Hepatocyte (in vitro differentiated cells): ENCODE results near the gene SH3PXD2A. TPM values are rescaled to one million over a fixed set of nuclear protein-coding genes. Genes with fewer than 3 reads are reported as not detected.

Experiments used
- DNase-seq: peaks from one replicate; pipeline ENCODE4 v3.0.0-alpha.2; 2016; ENCODE audit warnings: low spot score
- H2AFZ ChIP-seq: fragments of 200-600 bp; sonication (generic); 2 replicates; pipeline ENCODE4 v1.6.0; 2016; ENCODE audit warnings: antibody characterized with exemption, mild to moderate bottlenecking
- H3K27ac ChIP-seq: fragments of 200-600 bp; sonication (generic); 2 replicates; pipeline ENCODE4 v1.5.1; 2016; ENCODE audit warnings: mild to moderate bottlenecking
- H3K27me3 ChIP-seq: fragments of 200-600 bp; sonication (generic); 2 replicates; pipeline ENCODE4 v1.6.1; 2016
- H3K36me3 ChIP-seq: fragments of 200-600 bp; sonication (generic); replicated peaks from 2 replicates; pipeline ENCODE4 v1.5.1; 2016; ENCODE audit warnings: low read depth; ENCODE audit not compliant: insufficient read depth
- H3K4me1 ChIP-seq: fragments of 200-600 bp; sonication (generic); 2 replicates; pipeline ENCODE4 v1.5.1; 2016; ENCODE audit warnings: mild to moderate bottlenecking, moderate library complexity; ENCODE audit not compliant: insufficient read depth
- H3K4me2 ChIP-seq: fragments of 200-600 bp; sonication (generic); 2 replicates; pipeline ENCODE4 v1.6.0; 2016
- H3K4me3 ChIP-seq: fragments of 200-600 bp; sonication (generic); 2 replicates; pipeline ENCODE4 v1.5.1; 2016; ENCODE audit warnings: mild to moderate bottlenecking
- H3K79me2 ChIP-seq: fragments of 200-600 bp; sonication (generic); 2 replicates; pipeline ENCODE4 v1.6.0; 2017; ENCODE audit warnings: mild to moderate bottlenecking
- H3K9me2 ChIP-seq: fragments of 200-600 bp; sonication (generic); replicated peaks from 2 replicates; pipeline ENCODE4 v1.6.0; 2017; ENCODE audit warnings: mild to moderate bottlenecking; ENCODE audit not compliant: insufficient read depth
- H3K9me3 ChIP-seq: fragments of 200-600 bp; sonication (generic); 2 replicates; pipeline ENCODE4 v1.5.1; 2016; ENCODE audit warnings: low read depth, mild to moderate bottlenecking
- H4K20me1 ChIP-seq: fragments of 200-600 bp; sonication (generic); 2 replicates; pipeline ENCODE4 v1.6.0; 2016; ENCODE audit warnings: mild to moderate bottlenecking; ENCODE audit not compliant: insufficient read depth, poor library complexity, severe bottlenecking
- EZH2 ChIP-seq: fragments of 200-600 bp; sonication (generic); IDR thresholded peaks from 2 replicates; pipeline ENCODE4 v1.6.1; 2016; ENCODE audit warnings: antibody characterized with exemption, mild to moderate bottlenecking, borderline replicate concordance
- EZH2phosphoT487 ChIP-seq: fragments of 200-600 bp; sonication (generic); IDR thresholded peaks from one replicate; pipeline ENCODE4 v1.6.1; 2018; ENCODE audit warnings: antibody characterized with exemption, mild to moderate bottlenecking, low read depth, moderate library complexity; ENCODE audit not compliant: unreplicated experiment, severe bottlenecking
- WGBS: methylation state at CpG from one replicate; pipeline ENCODE4 v1.1.6; 2016; ENCODE audit warnings: low lambda C conversion rate; ENCODE audit errors: missing lambda C conversion rate; 5-methylcytosine and 5-hydroxymethylcytosine counted together
- polyA plus RNA-seq: library from polyadenylated mRNA; unstranded; fragments of >200 nt; fragmentation: Nextera tagmentation; extraction: Ambion mirVana; gene quantifications from 2 replicates; pipeline ENCODE4 v1.2.1, GENCODE V29; 2016
- total RNA-seq: library from RNA; depleted of rRNA; stranded (reverse); fragments of >200 nt; gene quantifications from 2 replicates; pipeline ENCODE4 v1.2.3, GENCODE V29; 2014
- TF ChIP-seq, protein P1 (sequence below): fragments of 200-600 bp; sonication (generic); IDR thresholded peaks from 2 replicates; pipeline ENCODE4 v1.5.1; 2016; ENCODE audit warnings: antibody characterized with exemption, mild to moderate bottlenecking; ENCODE audit not compliant: poor library complexity

SH3PXD2A gene
- total and polyA plus RNA-seq, 2 experiments from 2014 or later: 8.4 to 13.6 TPM

DNA sequence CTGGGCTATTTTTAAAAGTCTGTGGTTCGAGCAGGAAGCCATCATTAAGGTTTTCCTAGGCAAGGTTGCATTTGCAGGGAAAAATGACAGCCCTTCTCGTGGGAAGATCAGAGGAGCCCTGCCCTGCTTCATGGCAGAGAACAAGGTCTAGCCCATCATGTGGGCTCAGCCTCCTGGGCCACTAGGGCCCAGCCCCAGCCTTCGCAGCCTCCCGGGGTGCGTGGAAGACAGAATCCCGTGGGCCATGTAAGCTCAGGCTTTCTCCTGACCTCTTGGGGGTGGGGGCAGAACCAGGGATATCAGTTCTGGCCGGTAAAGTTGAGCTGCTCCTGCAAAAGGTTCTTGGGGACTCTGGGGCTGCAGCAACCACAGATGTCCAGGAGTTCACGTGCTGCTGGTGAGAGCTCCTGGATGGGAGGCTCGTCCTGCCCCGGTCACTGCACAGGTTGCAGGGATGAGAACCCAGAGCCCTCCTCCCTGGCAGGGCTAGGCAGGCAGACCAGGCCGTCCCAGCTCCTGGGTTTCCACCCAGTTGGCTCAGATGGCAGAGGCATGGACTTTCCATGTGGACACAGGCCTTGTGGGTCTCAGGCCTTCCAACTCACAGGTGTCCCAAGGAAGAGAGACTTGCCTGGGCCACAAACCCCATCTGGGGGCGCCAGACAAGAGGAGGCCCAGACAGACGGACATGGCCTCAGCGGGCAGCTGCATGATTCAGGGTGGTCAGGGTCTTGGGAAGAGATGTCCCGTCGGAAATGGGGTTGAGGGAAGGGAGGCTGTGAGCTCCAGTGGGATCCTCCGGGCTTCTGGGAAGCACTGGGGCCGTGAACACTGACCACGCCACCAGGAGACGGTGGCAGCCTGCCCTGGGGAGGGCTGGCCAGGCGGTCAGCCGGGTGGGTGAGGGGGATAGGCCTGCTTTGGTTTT, 235.7 kb downstream of the SH3PXD2A start:
- TF ChIP-seq EZH2 (no peak), EZH2phosphoT487 (no peak)
- TF ChIP-seq, protein P1, sequence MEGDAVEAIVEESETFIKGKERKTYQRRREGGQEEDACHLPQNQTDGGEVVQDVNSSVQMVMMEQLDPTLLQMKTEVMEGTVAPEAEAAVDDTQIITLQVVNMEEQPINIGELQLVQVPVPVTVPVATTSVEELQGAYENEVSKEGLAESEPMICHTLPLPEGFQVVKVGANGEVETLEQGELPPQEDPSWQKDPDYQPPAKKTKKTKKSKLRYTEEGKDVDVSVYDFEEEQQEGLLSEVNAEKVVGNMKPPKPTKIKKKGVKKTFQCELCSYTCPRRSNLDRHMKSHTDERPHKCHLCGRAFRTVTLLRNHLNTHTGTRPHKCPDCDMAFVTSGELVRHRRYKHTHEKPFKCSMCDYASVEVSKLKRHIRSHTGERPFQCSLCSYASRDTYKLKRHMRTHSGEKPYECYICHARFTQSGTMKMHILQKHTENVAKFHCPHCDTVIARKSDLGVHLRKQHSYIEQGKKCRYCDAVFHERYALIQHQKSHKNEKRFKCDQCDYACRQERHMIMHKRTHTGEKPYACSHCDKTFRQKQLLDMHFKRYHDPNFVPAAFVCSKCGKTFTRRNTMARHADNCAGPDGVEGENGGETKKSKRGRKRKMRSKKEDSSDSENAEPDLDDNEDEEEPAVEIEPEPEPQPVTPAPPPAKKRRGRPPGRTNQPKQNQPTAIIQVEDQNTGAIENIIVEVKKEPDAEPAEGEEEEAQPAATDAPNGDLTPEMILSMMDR: no peak
- H3K4me3 ChIP-seq: no peak overlapping the region
- H3K4me2 ChIP-seq: no peak overlapping the region
- no peak overlapping the region for H2AFZ ChIP-seq
- 92% methylated on average over 21 of the region's 22 CpGs for WGBS
- no peaks in the 10 kb centered on the region for H3K36me3 ChIP-seq
- H3K4me1 ChIP-seq: peaks cover 26% of the 10 kb centered on the region
- H3K9me2 ChIP-seq: no peaks in the 10 kb centered on the region
- H3K27ac ChIP-seq: no peak overlapping the region
- no peaks in the 10 kb centered on the region for H3K9me3 ChIP-seq
- no peak for DNase-seq
- H4K20me1 ChIP-seq: no peaks in the 10 kb centered on the region
- H3K27me3 ChIP-seq: no peaks in the 10 kb centered on the region
- H3K79me2 ChIP-seq: no peaks in the 10 kb centered on the region

DNA sequence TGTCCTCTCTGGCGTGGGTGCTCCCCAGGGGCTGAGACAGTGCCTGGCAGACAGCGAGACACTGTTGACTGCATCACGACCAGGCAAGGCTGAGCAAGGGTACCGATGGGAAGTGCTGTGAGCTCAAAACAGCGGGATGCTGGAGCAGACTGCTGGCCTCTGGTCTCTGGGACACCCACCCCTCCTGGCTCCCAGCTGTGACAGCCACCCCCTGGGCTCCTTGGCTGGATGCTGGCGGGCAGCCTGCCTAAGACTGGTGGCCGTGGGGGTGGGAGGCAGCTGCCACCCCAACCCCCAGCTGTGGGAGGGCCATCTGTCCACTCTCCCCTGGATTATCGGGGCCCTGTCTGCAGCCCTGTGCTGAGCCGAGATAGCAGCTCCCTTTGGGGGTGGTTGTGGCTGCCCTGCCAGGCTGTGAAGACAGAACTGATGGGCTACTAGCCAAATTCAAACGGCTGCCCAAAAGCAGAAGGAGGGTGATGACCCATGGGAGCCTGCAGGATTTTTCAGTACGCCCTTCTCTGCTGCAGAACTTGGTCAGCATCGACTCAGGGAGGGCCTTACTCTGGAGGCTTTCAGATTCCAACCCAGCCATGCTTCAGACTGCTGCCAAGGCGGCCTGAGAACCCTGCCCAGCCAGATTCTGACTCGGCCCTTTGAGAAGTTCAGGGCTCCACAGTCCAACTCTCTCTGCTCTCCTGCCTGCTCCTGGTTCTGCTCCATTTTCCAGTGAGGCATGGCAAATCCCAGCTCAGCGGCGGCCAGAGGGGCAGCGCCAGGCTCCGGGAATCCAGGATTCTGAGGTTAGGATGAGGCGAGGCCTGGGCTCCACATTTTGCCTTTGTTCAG, 236.6 kb downstream of the SH3PXD2A start:
- Histone ChIP-seq H3K9me2 (no peaks in the 10 kb centered on the region), H3K36me3 (no peaks in the 10 kb centered on the region), H3K9me3 (no peaks in the 10 kb centered on the region), H3K4me1 (peaks cover 29% of the 10 kb centered on the region), H3K27me3 (no peaks in the 10 kb centered on the region), H4K20me1 (no peaks in the 10 kb centered on the region), H3K79me2 (no peaks in the 10 kb centered on the region), H3K4me2 (no peak overlapping the region), H2AFZ (no peak overlapping the region), H3K27ac (no peak overlapping the region), H3K4me3 (no peak overlapping the region)
- TF ChIP-seq EZH2 (no peak), EZH2phosphoT487 (no peak)
- TF ChIP-seq, protein P1: no peak
- WGBS: 90% methylated on average over 19 of the region's 19 CpGs
- DNase-seq: no peak

DNA sequence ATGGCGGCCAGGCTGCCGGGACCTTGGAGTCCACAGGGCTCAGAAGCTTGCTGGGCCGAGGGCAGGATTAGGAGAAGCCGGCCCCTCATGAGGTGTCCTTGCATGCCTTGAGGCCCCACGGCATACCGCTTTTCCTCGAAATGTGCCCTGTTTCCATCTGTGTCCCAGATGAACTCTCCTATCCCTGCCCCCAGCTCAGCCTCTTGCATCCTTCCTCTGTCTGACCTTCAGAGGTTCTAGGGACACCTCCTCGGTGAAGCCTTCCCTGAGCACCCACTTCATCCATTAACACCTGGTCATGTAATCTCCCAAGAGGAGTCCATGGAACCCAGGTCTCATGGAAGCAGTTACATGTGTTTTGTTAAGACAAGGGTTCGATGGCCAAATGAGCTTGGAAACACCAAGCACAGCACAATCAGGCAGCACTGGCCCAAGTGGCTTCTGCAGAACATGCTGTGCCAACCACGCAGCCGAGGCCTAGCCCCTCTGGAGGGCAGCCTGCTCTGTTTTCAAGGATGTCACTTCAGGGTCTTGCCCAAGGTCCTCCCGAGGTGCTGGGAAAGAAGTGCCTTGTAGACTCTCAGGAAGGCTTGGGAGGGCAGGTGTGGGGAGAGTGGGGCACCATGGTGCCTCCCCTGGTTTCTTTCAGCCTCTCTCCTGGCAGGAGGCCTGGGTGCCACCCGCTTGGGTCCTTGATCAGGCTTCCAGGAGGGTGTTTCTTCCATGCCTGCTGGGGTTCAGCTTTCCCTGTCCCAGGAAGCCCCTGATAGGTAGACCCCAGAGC, 237.6 kb downstream of the SH3PXD2A start:
- H3K9me3 ChIP-seq: no peaks in the 10 kb centered on the region
- H3K27me3 ChIP-seq: no peaks in the 10 kb centered on the region
- H3K4me2 ChIP-seq: no peak overlapping the region
- no peak overlapping the region for H3K4me3 ChIP-seq
- no peaks in the 10 kb centered on the region for H3K36me3 ChIP-seq
- no peaks in the 10 kb centered on the region for H3K9me2 ChIP-seq
- no peaks in the 10 kb centered on the region for H4K20me1 ChIP-seq
- WGBS: 89% methylated on average over 13 of the region's 13 CpGs
- no peaks in the 10 kb centered on the region for H3K79me2 ChIP-seq
- H3K27ac ChIP-seq: peak overlapping the region; percentile 31
- DNase-seq: no peak
- no peak overlapping the region for H2AFZ ChIP-seq
- TF ChIP-seq EZH2: no peak
- TF ChIP-seq, protein P1: no peak
- TF ChIP-seq EZH2phosphoT487: no peak
- H3K4me1 ChIP-seq: peaks cover 29% of the 10 kb centered on the region
